Esophagus squamous epithelium (tissue), 4 donors: ENCODE data around the gene TRMT2B.

ENCODE experiments used
- POLR2A ChIP-seq, 4 donors: fragments of 450-650 bp; IDR thresholded peaks; one replicate each; pipeline ENCODE4 v1.6.1; 2017; ENCODE audit warnings: antibody characterized with exemption in 4 of 4, mild to moderate bottlenecking in 4 of 4, moderate library complexity in 3 of 4
- TF ChIP-seq, protein P1 (sequence below), 6 experiments: fragments of 450-650 bp in 4 of 6; fragments of 200-600 bp in 2 of 6; sonication (generic) in 2 of 6; IDR thresholded peaks; one replicate each; pipeline ENCODE4 v1.5.1; 2016 to 2019; ENCODE audit warnings: antibody characterized with exemption in 6 of 6, mild to moderate bottlenecking in 4 of 6, moderate library complexity in 4 of 6

DNA sequence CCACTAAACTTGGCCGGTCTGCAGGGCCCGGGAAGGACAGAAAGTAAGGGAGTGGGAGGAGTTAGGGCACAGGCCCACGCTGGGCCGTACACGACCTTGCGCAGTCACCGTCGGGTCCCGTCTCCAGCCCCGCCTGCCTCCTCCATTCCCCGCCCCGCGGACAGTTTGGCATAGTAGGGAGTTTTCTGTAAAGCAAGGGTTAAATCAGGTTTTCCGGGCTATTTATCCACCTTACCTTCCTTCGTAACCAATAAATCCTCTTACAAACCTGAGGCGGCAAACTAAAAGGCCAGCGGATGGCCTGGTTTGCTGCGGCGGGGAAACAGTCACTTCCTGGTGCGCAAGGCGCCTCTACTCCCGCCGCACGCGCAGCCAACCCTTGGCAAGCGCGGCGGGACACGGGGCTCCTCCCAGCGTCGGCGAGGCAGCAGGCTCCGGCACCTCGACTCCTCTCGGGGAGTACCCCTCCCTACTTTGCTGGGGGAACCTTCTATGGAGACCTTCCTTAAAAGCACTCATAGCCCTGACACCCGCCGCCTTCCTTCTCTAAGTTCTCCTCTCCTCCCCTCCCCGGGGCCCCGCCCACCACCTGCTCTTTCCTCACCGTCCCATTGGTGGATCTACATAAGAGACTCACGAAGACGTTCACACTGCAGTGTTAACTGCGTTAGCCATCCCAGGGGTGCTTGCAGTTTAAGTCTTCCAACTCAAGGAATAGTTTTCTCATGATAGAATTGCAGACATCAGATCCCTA, at the start of gene TRMT2B:
- TF ChIP-seq, protein P1, sequence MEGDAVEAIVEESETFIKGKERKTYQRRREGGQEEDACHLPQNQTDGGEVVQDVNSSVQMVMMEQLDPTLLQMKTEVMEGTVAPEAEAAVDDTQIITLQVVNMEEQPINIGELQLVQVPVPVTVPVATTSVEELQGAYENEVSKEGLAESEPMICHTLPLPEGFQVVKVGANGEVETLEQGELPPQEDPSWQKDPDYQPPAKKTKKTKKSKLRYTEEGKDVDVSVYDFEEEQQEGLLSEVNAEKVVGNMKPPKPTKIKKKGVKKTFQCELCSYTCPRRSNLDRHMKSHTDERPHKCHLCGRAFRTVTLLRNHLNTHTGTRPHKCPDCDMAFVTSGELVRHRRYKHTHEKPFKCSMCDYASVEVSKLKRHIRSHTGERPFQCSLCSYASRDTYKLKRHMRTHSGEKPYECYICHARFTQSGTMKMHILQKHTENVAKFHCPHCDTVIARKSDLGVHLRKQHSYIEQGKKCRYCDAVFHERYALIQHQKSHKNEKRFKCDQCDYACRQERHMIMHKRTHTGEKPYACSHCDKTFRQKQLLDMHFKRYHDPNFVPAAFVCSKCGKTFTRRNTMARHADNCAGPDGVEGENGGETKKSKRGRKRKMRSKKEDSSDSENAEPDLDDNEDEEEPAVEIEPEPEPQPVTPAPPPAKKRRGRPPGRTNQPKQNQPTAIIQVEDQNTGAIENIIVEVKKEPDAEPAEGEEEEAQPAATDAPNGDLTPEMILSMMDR (IDR thresholded peaks at IDR 0.05): no peak
- TF ChIP-seq POLR2A (IDR thresholded peaks at IDR 0.05): no peak
